ENCODE data around the gene SEC61A1.

DNA sequence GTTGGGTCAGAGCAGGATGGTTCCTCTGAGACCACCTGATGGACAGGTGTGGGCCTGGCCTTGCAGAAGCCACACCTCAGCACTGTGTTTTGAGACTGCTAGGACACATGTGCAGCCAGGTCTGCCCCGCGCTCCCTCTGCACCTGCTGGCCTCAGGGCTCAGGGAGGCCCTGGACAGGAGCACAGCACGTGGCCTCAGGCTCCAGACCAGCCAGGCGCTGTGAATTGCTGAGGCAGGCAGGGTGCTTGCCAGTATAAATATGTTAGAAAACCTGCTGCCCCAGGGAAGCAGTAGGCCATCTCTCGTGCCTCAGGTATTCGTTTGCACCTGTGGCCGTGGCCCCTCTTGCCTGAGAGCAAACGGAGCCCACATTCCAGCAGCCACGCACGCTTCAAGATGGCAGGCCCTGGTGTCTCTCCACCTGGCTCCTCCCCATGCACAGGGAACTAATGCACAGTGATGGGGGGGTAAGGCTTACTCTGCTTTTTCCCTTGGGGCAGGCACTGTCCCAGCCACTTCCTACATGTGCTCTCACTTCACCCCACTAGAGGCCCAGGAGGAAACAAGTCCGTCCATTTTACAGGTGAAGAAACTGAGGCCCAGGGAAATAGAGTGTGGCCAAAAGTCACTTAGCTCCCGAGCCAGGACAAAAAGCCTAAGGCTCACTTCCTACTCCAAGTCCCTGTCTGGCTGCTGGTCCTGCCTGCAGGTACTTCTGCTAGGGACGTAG, 20.4 kb downstream of the SEC61A1 start:
- TF ChIP-seq, protein P1, sequence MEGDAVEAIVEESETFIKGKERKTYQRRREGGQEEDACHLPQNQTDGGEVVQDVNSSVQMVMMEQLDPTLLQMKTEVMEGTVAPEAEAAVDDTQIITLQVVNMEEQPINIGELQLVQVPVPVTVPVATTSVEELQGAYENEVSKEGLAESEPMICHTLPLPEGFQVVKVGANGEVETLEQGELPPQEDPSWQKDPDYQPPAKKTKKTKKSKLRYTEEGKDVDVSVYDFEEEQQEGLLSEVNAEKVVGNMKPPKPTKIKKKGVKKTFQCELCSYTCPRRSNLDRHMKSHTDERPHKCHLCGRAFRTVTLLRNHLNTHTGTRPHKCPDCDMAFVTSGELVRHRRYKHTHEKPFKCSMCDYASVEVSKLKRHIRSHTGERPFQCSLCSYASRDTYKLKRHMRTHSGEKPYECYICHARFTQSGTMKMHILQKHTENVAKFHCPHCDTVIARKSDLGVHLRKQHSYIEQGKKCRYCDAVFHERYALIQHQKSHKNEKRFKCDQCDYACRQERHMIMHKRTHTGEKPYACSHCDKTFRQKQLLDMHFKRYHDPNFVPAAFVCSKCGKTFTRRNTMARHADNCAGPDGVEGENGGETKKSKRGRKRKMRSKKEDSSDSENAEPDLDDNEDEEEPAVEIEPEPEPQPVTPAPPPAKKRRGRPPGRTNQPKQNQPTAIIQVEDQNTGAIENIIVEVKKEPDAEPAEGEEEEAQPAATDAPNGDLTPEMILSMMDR (tag by site-specific recombination; IDR thresholded peaks at IDR 0.05) = no peak
- no peak for TF ChIP-seq MYNN (tag by site-specific recombination; IDR thresholded peaks at IDR 0.05; ENCODE audit: borderline replicate concordance)
- TF ChIP-seq ZNF175 (tag by site-specific recombination; IDR thresholded peaks at IDR 0.05) = no peak
- no peak for TF ChIP-seq ZNF664 (tag by site-specific recombination; IDR thresholded peaks at IDR 0.05)
- TF ChIP-seq ZNF239 (tag by site-specific recombination; IDR thresholded peaks at IDR 0.05) = no peak
- TF ChIP-seq SP3 (tag by site-specific recombination; IDR thresholded peaks at IDR 0.05) = no peak
- no peak for TF ChIP-seq ZNF324 (tag by site-specific recombination; IDR thresholded peaks at IDR 0.05)
- TF ChIP-seq ZNF350 (tag by site-specific recombination; IDR thresholded peaks at IDR 0.05) = no peak
- no peak for TF ChIP-seq ZNF785 (tag by site-specific recombination; IDR thresholded peaks at IDR 0.05)
- TF ChIP-seq BCL11A (tag by site-specific recombination; IDR thresholded peaks at IDR 0.05; ENCODE audit: low read depth) = no peak
- TF ChIP-seq, protein P2, sequence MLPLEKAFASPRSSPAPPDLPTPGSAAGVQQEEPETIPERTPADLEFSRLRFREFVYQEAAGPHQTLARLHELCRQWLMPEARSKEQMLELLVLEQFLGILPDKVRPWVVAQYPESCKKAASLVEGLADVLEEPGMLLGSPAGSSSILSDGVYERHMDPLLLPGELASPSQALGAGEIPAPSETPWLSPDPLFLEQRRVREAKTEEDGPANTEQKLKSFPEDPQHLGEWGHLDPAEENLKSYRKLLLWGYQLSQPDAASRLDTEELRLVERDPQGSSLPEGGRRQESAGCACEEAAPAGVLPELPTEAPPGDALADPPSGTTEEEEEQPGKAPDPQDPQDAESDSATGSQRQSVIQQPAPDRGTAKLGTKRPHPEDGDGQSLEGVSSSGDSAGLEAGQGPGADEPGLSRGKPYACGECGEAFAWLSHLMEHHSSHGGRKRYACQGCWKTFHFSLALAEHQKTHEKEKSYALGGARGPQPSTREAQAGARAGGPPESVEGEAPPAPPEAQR (tag by site-specific recombination; IDR thresholded peaks at IDR 0.05) = no peak
- TF ChIP-seq, protein P3, sequence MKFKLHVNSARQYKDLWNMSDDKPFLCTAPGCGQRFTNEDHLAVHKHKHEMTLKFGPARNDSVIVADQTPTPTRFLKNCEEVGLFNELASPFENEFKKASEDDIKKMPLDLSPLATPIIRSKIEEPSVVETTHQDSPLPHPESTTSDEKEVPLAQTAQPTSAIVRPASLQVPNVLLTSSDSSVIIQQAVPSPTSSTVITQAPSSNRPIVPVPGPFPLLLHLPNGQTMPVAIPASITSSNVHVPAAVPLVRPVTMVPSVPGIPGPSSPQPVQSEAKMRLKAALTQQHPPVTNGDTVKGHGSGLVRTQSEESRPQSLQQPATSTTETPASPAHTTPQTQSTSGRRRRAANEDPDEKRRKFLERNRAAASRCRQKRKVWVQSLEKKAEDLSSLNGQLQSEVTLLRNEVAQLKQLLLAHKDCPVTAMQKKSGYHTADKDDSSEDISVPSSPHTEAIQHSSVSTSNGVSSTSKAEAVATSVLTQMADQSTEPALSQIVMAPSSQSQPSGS (tag by site-specific recombination; IDR thresholded peaks at IDR 0.05; ENCODE audit: low read depth) = no peak
- no peak for TF ChIP-seq ZNF501 (tag by site-specific recombination; IDR thresholded peaks at IDR 0.05)
